Stimulated activated CD4-positive, alpha-beta T cell treated with anti-CD3 and anti-CD28 coated beads, TNF-alpha, amount 100 ng/mL, for 48 hours (primary cell): ENCODE results near the gene ACY1.
"Not testable (repeated sequence)": the region's sequence is repeated elsewhere in the genome, so short reads cannot be mapped to it uniquely, and the experiment has no call there.

Experiments
- DNase-seq, 3 donors: peaks; one replicate each; pipeline ENCODE4 v3.0.0-alpha.2; 2020; ENCODE audit warnings: low read depth in 3 of 3

Gene ACY1

GRCh38 chr3:51983578-51984268, 388 bp downstream of the ACY1 start:
- DNase-seq, result no peak

GRCh38 chr3:51984269-51984647, 923 bp downstream of the ACY1 start:
- DNase-seq, result no peak

GRCh38 chr3:51985063-51985462, 1.7 kb downstream of the ACY1 start:
- DNase-seq, result no peak

- DNase-seq, result no peak
These were observed 2.9 kb downstream of the ACY1 start for GRCh38 chr3:51986010-51986947.

GRCh38 chr3:51987568-51987967, 4.2 kb downstream of the ACY1 start:
- no peak for DNase-seq

GRCh38 chr3:51988286-51989146, 5.2 kb downstream of the ACY1 start:
- DNase-seq, result no peak

GRCh38 chr3:51990501-51990971, 7.2 kb downstream of the ACY1 start:
- not testable (repeated sequence) for DNase-seq

GRCh38 chr3:51992017-51992682, 8.8 kb downstream of the ACY1 start:
- DNase-seq, result no peak

GRCh38 chr3:51993657-51994056, 10.3 kb downstream of the ACY1 start:
- DNase-seq, result not testable (repeated sequence)

GRCh38 chr3:51994530-51994929, 11.2 kb downstream of the ACY1 start:
- no peak for DNase-seq

- DNase-seq, result peak; percentile 86 to 87 (median 87)
These were observed 12.2 kb downstream of the ACY1 start, which contains the start of gene RPL29 for GRCh38 chr3:51995346-51996163. TSS of gene RPL29 (minus strand) at chr3:51995895. CDS start at chr3:51995461, 434 bp downstream.

- DNase-seq, result no peak
These were observed 13.8 kb downstream of the ACY1 start for GRCh38 chr3:51997172-51997571.

- no peak for DNase-seq
These were observed 14.7 kb downstream of the ACY1 start for GRCh38 chr3:51997935-51998596.

- no peak for DNase-seq
These were observed 15.4 kb downstream of the ACY1 start for GRCh38 chr3:51998774-51999173.

GRCh38 chr3:51999846-52000245, 16.5 kb downstream of the ACY1 start:
- DNase-seq, result no peak

GRCh38 chr3:52001443-52001974, 18.2 kb downstream of the ACY1 start:
- peak; percentile 63 to 75 (median 72) for DNase-seq

GRCh38 chr3:52002748-52003147, 19.4 kb downstream of the ACY1 start:
- DNase-seq, result no peak

GRCh38 chr3:52004163-52004787, 20.9 kb downstream of the ACY1 start:
- no peak for DNase-seq

- no peak for DNase-seq
These were observed 21.6 kb downstream of the ACY1 start for GRCh38 chr3:52004906-52005395.
